Subcutaneous adipose tissue (tissue), 4 donors: Measurements from ENCODE around the gene CCDC63. TPM values are rescaled to one million over a fixed set of nuclear protein-coding genes. Genes with fewer than 3 reads are reported as not detected.

ENCODE experiments used
- total RNA-seq, 4 donors: library from RNA; depleted of rRNA; stranded (reverse); fragments of >200 nt; gene quantifications; one replicate each; pipeline ENCODE4 v1.1.0, GENCODE V29; 2016
- TF ChIP-seq, protein P1 (sequence below): fragments of 450-650 bp; IDR thresholded peaks from one replicate; pipeline ENCODE4 v1.5.1; 2016; ENCODE audit warnings: low read depth, mild to moderate bottlenecking, control low read depth, antibody characterized with exemption, moderate library complexity

Gene CCDC63
- total RNA-seq, 4 donors from 2014 or later, result not detected

DNA sequence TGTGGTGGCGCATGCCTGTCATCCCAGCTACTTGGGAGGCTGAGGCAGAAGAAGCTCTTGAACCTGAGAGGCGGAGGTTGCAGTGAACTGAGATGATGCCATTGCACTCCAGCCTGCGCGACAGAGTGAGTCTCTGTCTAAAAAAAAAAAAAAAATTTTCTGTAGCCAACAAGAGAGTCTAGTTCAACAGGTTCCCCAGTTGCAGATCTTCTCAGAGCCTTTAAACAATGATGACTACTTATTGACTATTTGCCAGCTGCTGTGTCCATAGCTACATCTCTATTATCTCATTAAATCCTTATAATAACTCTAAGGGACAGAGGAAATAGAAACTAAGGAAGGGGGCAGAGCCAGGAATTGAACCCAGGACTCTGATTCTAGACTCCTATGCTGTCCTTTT is 88.8 kb downstream of the CCDC63 start:
- TF ChIP-seq, protein P1, sequence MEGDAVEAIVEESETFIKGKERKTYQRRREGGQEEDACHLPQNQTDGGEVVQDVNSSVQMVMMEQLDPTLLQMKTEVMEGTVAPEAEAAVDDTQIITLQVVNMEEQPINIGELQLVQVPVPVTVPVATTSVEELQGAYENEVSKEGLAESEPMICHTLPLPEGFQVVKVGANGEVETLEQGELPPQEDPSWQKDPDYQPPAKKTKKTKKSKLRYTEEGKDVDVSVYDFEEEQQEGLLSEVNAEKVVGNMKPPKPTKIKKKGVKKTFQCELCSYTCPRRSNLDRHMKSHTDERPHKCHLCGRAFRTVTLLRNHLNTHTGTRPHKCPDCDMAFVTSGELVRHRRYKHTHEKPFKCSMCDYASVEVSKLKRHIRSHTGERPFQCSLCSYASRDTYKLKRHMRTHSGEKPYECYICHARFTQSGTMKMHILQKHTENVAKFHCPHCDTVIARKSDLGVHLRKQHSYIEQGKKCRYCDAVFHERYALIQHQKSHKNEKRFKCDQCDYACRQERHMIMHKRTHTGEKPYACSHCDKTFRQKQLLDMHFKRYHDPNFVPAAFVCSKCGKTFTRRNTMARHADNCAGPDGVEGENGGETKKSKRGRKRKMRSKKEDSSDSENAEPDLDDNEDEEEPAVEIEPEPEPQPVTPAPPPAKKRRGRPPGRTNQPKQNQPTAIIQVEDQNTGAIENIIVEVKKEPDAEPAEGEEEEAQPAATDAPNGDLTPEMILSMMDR, result no peak

DNA sequence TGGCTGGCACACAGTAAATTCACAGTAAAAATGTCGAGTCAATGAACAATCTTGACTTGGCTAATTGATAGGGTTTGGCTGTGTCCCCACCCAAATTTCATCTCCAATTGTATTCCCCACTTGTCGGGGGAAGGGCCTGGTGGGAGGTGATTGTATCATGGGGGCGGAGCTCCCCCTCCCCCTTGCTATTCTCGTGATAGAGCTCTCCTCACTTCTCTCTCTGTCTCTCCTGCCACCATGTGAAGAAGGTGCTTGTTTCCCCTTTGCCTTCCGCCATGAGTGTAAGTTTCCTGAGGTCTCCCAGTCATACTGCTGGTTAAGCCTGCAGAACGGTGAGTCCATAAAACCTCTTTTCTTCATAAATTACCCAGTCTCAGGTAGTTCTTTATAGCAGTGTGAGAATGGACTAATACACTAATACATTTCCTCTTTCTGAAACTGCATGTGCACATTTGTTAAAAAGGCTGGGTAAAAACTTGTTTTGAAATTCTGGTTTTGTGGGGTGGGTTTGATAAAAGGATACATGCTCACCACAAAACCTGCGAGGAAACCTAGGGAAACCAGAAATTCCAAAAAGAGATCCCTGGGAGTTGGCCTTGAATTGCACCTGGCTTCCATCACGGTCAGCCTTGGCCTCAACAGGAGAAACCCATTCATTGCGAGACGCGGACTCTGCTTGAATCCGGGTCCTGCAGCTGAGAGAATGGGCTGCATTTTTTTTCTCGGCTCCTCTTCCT is 89.7 kb downstream of the CCDC63 start:
- TF ChIP-seq, protein P1, result no peak

DNA sequence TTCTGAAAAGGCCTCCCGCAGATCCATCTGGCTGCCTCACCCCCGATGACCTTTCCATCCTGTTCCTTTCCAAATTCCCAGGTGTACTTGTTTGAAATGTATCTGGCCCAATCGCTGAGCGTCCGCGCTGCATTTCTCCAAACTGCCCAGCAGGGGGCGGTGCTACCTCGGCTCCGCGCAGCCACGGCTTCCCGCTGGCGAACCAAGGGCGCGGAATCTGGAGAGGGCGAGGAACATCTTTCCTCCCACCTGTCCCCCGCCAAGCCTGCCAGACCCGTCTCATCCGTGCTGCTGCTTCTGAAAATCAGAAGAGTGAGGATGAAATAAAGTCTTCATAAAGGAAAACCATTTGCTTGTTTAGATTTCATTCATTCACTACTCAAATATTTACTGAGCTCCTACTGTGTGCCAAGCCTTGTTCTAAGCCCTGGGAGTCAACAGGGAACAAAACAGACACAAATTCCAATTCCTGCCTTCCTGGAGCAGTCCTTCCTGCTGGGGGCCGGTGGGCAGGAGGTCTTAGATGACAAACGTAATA is 90.4 kb downstream of the CCDC63 start:
- TF ChIP-seq, protein P1, result no peak

DNA sequence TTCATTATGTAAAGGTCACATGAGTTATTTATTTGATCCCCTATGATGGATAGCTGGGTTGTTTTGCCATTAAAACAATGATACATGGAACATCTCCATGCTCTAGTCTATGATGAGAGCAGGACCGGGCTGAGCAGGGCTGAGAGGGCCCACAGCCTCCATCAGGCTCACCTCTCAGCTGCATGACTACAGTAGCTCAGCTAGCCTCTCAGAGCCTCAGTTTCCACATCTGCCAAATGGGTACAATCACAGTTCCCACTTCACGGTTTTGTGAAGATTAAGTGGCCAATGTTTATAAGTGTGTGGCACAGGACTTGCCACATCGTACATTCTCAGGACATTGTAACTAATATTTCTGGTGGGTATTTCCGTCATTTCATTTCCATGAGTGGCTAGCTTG is 93.5 kb downstream of the CCDC63 start:
- TF ChIP-seq, protein P1, result no peak

DNA sequence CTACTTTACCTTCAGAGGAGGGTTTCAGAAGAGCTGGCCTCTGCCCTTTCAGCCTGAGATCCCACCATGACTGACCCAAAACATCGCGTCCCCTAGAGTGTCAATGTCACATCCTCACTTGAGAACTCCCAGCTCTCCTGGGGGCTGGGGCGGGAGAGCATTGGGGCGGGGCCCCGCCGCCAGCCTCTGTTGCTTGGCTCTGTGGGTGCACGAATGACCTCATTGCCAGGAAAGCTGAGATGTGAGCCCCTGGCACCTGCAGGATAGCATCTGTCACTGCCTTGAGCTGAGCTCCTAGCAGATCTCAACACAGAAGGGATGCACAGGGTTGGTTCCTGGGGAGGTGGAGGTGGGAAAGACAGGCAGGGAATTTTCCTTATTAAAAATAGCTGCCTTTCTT is 94.1 kb downstream of the CCDC63 start:
- TF ChIP-seq, protein P1, result no peak

DNA sequence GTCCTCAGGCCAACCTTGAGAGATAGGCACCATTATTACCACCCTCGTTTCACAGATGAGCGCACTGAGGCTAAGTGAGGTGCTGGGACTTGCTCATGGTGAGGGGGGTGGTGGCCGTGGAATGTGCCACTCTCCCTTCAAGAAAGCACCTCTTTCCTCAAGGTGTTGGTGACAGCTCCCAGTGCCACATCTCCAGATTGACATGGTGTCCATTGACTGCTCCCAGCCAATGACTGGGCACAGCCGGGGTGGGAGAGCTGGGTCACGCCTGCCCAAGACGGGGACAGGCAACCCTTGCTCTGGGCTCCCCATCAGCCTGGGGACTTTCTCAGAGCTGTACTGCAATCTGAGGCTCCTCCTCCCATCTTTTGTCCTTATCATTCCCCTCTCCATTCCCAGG is 94.6 kb downstream of the CCDC63 start:
- TF ChIP-seq, protein P1, result no peak

DNA sequence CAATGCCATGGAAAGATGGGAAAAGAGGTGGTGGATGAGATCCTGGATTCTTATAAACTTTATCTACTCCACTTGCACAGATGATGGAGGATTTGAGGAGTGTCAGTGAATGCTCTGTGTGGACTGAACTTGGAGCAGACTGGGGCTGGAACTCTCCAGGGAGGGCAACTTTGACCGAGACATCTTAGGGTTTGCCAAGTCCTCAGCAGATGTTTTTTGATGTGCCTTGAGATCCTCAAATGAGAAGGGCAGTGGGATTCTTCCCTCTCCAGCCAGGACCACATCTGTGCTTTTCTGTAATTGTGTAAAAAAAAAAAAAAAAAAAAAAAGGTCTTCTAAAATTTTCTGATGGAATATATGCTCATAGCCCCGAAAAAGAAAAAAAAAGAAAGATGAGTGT is 96.6 kb downstream of the CCDC63 start:
- TF ChIP-seq, protein P1, result no peak
